Stomach smooth muscle (tissue), 2 donors: Measurements from ENCODE around the gene ZNF280B.

Source experiments
- H3K27ac ChIP-seq: one replicate; pipeline ENCODE4 v1.7.0; 2013; ENCODE audit warnings: mild to moderate bottlenecking, low read length, inconsistent platforms
- H3K27me3 ChIP-seq, 2 donors: one replicate each; pipeline ENCODE4 v1.7.0; 2013; ENCODE audit warnings: low read length in 2 of 2; ENCODE audit not compliant: insufficient read depth in 2 of 2, control insufficient read depth in 1 of 2
- H3K36me3 ChIP-seq, 2 donors: one replicate each; pipeline ENCODE4 v1.7.0; 2013; ENCODE audit warnings: low read length in 2 of 2; ENCODE audit not compliant: control insufficient read depth in 2 of 2, insufficient read depth in 2 of 2
- H3K4me1 ChIP-seq: one replicate; pipeline ENCODE4 v1.7.0; 2013; ENCODE audit warnings: low read length; ENCODE audit not compliant: control insufficient read depth, insufficient read depth
- H3K4me3 ChIP-seq, 2 donors: one replicate each; pipeline ENCODE4 v1.7.0; 2013; ENCODE audit warnings: low read length in 2 of 2
- H3K9ac ChIP-seq, 2 donors: one replicate each; pipeline ENCODE4 v1.7.0; 2013; ENCODE audit warnings: low read length in 2 of 2, mild to moderate bottlenecking in 1 of 2
- H3K9me3 ChIP-seq, 2 donors: one replicate each; pipeline ENCODE4 v1.7.0; 2013; ENCODE audit warnings: low read length in 2 of 2; ENCODE audit not compliant: control insufficient read depth in 2 of 2
- donor health status: healthy.
- donor health status: Pancreatic carcinoma.

The ZNF280B gene

DNA sequence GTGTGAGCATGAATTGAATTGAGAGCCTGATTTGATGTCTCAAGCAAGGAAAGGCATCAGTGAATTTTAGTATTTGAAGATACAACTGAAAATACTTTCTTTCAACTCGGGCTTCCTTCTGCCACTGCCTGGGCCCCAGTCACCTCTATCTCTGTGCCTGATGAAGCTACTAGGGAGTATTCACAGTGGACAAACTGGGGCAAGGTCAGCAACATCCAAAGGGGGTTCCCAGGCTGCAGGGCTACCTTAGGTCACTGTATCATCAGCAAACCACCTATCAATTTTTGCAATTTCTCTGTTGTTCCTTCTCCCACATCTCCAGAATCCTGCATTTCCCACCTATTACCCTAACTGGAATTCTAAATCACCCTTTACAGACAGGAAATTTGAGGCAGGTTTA is 40.4 kb upstream of the ZNF280B start:
- Histone ChIP-seq H3K4me1 (no peaks in the 10 kb centered on the region), H3K4me3 (no peak overlapping the region), H3K9me3 (no peaks in the 10 kb centered on the region), H3K36me3 (no peaks in the 10 kb centered on the region), H3K9ac (no peak overlapping the region), H3K27me3 (no peaks in the 10 kb centered on the region), H3K27ac (no peak overlapping the region)

DNA sequence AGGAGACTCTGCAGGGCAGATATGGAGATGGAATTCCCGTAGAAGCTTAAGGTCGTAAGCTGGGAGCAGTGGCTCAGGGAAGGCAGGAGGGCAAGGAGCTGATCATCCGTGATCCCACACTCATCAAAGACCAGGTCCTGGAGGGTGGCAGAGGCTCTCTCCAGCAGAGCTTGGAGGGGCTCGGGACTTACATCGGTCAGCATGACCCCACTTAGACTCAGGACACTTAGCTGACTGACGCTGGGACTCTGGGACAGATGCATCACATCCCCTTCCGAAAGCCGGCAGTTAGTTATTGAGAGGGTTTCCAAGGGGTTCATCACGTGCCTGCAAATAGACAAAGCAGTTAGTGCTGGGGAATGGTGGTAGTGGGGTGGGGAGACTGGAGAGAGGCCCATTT is 39.8 kb upstream of the ZNF280B start:
- no peaks in the 10 kb centered on the region for H3K27me3 ChIP-seq
- H3K4me1 ChIP-seq: no peaks in the 10 kb centered on the region
- H3K27ac ChIP-seq: no peak overlapping the region
- no peaks in the 10 kb centered on the region for H3K9me3 ChIP-seq
- no peak overlapping the region for H3K4me3 ChIP-seq
- H3K36me3 ChIP-seq: no peaks in the 10 kb centered on the region
- H3K9ac ChIP-seq: no peak overlapping the region

DNA sequence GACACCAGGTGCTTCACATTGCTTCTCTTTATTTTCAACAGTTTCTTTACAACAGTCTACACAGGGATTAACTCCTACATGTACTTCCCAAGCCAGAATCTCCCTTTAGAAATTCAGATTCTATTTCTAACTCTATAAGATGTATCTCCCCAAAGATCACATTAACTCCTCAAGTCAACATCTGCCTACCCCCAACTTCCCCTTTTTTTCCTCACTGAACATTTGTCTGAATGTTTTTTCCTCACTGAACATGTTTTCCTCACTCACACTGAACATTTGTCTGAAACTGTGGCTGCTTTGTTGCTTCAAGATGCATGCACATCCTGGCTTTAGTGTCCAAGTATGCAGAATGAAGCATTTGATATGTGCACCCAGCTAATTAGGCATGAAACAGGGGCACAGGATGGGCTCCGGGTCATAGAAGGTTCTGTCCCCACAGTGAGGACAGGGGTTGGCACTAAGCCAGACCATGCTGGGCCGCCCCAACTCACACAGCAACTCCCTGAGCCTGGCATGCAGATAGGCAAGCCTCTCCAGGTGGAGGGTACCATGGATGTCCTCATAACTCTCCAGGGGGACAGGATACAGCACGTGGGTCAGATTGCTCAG is 39.3 kb upstream of the ZNF280B start:
- Histone ChIP-seq H3K4me3 (no peak overlapping the region), H3K4me1 (no peaks in the 10 kb centered on the region), H3K27me3 (no peaks in the 10 kb centered on the region), H3K9me3 (no peaks in the 10 kb centered on the region), H3K36me3 (no peaks in the 10 kb centered on the region), H3K9ac (no peak overlapping the region), H3K27ac (no peak overlapping the region)

DNA sequence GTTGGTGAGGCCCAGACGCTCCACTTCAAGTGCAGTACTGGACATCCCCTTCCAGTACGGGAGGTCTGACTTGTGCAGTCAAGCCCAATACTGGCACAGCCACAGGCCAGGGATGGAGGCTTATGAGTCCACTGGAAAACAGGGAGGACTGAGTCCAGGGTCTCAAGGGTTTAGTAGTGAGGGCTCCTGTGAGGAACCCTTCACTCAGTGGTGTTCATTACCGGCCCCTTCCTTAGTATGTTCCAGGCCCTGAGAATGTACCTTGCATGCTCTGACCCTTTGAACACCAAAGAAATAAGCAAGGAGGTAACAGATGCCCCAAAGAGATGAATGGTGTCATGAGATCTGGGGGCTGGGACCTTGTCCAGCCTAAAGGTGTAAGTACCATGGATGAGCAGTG is 38.7 kb upstream of the ZNF280B start:
- no peaks in the 10 kb centered on the region for H3K4me1 ChIP-seq
- no peak overlapping the region for H3K27ac ChIP-seq
- no peaks in the 10 kb centered on the region for H3K9me3 ChIP-seq
- no peak overlapping the region for H3K4me3 ChIP-seq
- no peaks in the 10 kb centered on the region for H3K27me3 ChIP-seq
- no peak overlapping the region for H3K9ac ChIP-seq
- no peaks in the 10 kb centered on the region for H3K36me3 ChIP-seq

DNA sequence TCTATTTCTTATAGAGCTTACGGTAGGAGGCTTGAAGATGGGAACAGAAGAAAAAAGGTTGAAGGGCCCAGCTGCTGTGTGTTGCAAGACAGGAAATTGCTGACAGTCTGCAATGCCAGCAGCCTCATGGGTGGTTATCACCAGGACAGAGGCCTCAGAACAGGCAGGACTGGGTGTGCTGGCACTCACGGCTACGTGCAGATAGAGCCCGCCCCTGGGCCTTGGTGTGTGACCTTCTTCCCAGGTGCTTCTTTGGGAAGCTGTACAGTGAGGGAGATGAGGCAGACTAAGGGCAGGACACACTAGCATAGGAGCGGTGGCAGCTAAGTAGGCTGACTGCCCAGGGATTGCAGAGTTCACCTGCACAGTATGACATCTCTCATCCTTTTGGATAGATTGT is 37.9 kb upstream of the ZNF280B start:
- no peak overlapping the region for H3K9ac ChIP-seq
- no peaks in the 10 kb centered on the region for H3K36me3 ChIP-seq
- no peaks in the 10 kb centered on the region for H3K4me1 ChIP-seq
- H3K27me3 ChIP-seq: no peaks in the 10 kb centered on the region
- no peak overlapping the region for H3K4me3 ChIP-seq
- no peaks in the 10 kb centered on the region for H3K9me3 ChIP-seq
- no peak overlapping the region for H3K27ac ChIP-seq

DNA sequence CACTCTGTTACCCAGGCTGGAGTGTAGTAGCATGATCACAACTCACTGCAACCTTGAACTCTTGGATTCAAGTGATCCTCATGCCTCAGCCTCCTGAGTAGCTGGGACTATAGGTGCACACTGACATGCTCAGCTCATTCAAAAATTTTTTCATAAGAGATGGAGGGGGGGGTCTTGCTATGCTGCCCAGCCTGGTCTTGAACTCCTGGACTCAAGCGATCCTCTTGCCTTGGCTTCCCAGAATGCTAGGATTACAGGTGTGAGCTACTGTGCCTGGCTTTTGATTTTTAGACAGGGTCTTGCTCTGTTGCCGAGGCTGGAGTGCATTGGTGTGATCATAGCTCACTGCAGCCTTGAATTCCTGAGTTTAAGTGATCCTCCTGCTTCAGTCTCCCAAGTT is 36.5 kb upstream of the ZNF280B start:
- H3K4me1 ChIP-seq: no peaks in the 10 kb centered on the region
- no peaks in the 10 kb centered on the region for H3K36me3 ChIP-seq
- no peak overlapping the region for H3K9ac ChIP-seq
- H3K27me3 ChIP-seq: no peaks in the 10 kb centered on the region
- peaks cover 0 to 1% of the 10 kb centered on the region in 2 donors for H3K9me3 ChIP-seq
- no peak overlapping the region for H3K4me3 ChIP-seq
- no peak overlapping the region for H3K27ac ChIP-seq

DNA sequence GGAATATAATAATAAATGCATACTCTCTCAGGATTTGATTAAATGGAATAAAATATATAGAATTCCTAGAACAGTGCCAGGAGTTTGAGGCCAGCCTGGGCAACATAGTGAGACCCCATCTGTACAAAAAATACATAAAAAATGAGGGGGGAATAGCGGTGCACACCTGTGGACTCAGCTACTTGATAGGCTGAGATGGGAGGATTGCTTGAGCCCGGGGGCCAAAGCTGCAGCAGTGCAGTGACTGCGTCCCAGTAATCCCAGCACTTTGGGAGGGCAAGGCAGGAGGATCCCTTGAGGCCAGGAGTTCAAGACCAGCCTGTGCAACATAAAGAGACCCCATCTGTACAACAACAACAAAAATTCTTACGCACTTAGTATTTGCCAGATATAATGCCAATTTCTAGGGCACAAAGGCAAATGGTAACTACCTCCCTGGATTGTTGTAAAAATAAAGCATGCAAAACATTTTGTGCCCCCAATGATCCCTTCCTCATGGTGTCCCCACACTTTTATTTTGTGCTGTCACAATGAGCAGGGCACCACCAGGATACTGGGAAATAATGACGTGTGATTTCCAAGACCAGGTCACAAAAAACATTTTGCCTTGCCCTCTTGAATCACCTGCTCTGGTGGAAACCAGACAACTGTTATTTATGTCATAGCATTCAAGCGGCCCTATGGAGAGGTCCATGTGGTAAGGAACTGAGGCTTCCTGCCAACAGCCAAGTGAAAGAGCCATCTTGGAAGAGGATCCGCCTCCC is 29.9 kb upstream of the ZNF280B start:
- H3K36me3 ChIP-seq: no peaks in the 10 kb centered on the region
- H3K9ac ChIP-seq: no peak overlapping the region
- no peak overlapping the region for H3K4me3 ChIP-seq
- no peak overlapping the region for H3K27ac ChIP-seq
- H3K4me1 ChIP-seq: no peaks in the 10 kb centered on the region
- peaks cover 3 to 5% of the 10 kb centered on the region in 2 donors for H3K9me3 ChIP-seq
- peaks cover 0 to under 1% of the 10 kb centered on the region in 2 donors for H3K27me3 ChIP-seq

DNA sequence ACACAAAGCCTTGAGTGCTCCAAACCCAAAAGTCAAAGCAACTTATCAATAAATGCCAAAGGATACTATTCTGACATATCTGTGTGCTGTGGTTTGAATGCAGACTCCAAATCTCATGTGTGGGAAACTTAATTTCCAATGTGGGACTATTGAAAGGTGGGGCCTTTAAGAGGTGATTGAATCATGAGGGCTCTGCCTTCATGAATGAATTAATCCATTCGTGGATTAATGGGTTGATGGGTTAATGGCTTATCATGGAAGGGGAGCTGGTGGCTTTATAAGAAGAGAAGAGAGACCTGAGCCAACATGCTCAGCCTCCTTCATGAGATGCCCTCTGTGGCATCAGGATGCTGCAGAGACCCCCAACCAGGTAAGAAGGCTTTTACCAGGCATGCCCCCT is 28.4 kb upstream of the ZNF280B start:
- Histone ChIP-seq H3K4me3 (no peak overlapping the region), H3K27ac (no peak overlapping the region), H3K4me1 (no peaks in the 10 kb centered on the region), H3K9me3 (peaks cover 3 to 5% of the 10 kb centered on the region in 2 donors), H3K36me3 (no peaks in the 10 kb centered on the region), H3K27me3 (peaks cover 0 to 3% of the 10 kb centered on the region in 2 donors), H3K9ac (no peak overlapping the region)

DNA sequence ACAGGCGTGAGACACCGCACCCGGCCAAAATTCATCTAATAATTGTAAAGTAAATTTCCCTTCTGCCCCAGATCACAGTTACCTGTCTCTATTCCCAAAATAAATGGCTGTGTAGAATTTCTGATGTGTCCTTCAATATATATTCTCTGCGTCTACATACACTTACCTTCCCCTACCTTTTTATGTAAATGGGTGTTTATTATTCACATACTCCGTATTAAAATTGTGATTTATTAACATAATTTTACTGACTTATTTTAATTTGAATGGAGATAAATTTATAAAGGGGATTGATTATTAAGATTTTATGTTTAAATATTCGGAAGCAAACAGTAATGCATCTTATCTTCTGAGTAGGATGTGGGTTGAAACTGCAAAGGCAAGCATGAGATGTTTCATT is 28.0 kb upstream of the ZNF280B start:
- H3K27ac ChIP-seq: no peak overlapping the region
- H3K9ac ChIP-seq: no peak overlapping the region
- H3K4me1 ChIP-seq: no peaks in the 10 kb centered on the region
- peaks cover 0 to 3% of the 10 kb centered on the region in 2 donors for H3K27me3 ChIP-seq
- H3K36me3 ChIP-seq: no peaks in the 10 kb centered on the region
- peaks cover 3 to 5% of the 10 kb centered on the region in 2 donors for H3K9me3 ChIP-seq
- no peak overlapping the region for H3K4me3 ChIP-seq

DNA sequence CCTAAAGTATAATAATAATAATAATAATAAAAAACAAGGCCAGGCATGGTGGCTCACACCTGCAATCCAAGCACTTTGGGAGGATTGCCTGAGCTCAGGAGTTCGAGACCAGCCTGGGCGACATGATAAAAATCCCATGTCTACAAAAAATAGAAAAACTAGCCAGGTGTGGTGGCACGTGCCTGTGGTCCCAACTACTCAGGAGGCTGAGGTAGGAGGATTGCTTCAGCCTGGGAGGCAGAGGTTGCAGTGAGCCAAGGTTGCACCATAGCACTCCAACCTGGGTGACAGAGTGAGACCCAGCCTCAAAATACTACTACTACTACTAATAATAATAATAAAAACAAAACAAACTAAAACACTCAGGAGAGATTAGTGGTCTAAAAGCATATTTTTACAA is 27.1 kb upstream of the ZNF280B start:
- Histone ChIP-seq H3K27ac (no peak overlapping the region), H3K36me3 (no peaks in the 10 kb centered on the region), H3K27me3 (peaks cover 0 to 3% of the 10 kb centered on the region in 2 donors), H3K9ac (no peak overlapping the region), H3K4me3 (no peak overlapping the region), H3K9me3 (peaks cover 3 to 5% of the 10 kb centered on the region in 2 donors), H3K4me1 (no peaks in the 10 kb centered on the region)
